HFFc6 (cell line): ENCODE data around the gene CPLANE1. TPM values are rescaled to one million over a fixed set of nuclear protein-coding genes. Genes with fewer than 3 reads are reported as not detected.

Experiments
- DNase-seq: peaks from one replicate; pipeline ENCODE4 v3.0.0-alpha.2; 2018
- H3K27ac Mint-ChIP-seq: 2 replicates; pipeline ENCODE4 v1.8.0; 2020; ENCODE audit warnings: mild to moderate bottlenecking, mixed read lengths
- H3K27me3 Mint-ChIP-seq: 2 replicates; pipeline ENCODE4 v1.8.0; 2021; ENCODE audit warnings: mild to moderate bottlenecking, moderate library complexity, mixed read lengths; ENCODE audit not compliant: insufficient read depth
- H3K36me3 Mint-ChIP-seq: 2 replicates; pipeline ENCODE4 v1.8.0; 2021; ENCODE audit warnings: low read depth, mixed read lengths
- H3K4me1 Mint-ChIP-seq: 2 replicates; pipeline ENCODE4 v1.8.0; 2020; ENCODE audit warnings: low read depth, mixed read lengths
- H3K4me3 Mint-ChIP-seq: 2 replicates; pipeline ENCODE4 v1.8.0; 2020; ENCODE audit warnings: mild to moderate bottlenecking, moderate library complexity, mixed read lengths
- H3K9me3 Mint-ChIP-seq: 2 replicates; pipeline ENCODE4 v1.8.0; 2020; ENCODE audit warnings: mild to moderate bottlenecking, mixed read lengths
- total RNA-seq, 6 experiments: library from RNA; stranded (reverse); fragmentation: NEBNext Ultra II Directional; extraction: Animal tissue kit (Norgen Biotek cat#: 25700); gene quantifications; 2 replicates in 1 of 6; 3 replicates in 5 of 6; pipeline ENCODE4 v1.2.3, GENCODE V29; 2021
- TF ChIP-seq, protein P1 (sequence below): fragments of 200-600 bp; sonication (generic); IDR thresholded peaks from 2 replicates; pipeline ENCODE4 v1.5.0; 2021; ENCODE audit warnings: antibody characterized with exemption, mild to moderate bottlenecking

CPLANE1 gene
- total RNA-seq, 6 experiments from 2014 or later: 10.3 to 12.7 (median 11.6) TPM

DNA sequence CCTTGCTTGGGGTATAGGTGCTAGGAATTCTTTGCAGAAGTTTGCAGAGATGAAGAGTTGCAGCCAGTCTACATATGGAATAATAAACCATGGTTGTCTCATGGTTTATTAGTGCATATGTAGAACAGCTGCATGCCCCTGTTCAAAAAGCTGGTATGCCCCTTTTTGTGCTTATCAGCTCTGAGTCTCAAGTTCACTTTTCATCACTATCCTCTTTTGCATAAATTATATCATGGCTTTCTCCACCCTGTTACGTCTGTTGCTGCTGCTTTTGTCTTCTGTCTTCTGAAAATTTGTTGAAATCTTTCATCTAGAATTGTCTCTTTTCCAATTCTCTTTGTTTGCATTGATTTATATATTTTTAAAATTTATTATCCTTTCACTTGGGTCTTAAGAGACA lies 172.0 kb downstream of the CPLANE1 start:
- Mint-ChIP-seq H3K9me3 (no peaks in the 10 kb centered on the region), H3K27ac (no peak overlapping the region), H3K4me1 (no peaks in the 10 kb centered on the region), H3K4me3 (no peak overlapping the region), H3K36me3 (peaks cover 14% of the 10 kb centered on the region), H3K27me3 (no peaks in the 10 kb centered on the region; the same call in none of the 2 replicates)
- TF ChIP-seq, protein P1, sequence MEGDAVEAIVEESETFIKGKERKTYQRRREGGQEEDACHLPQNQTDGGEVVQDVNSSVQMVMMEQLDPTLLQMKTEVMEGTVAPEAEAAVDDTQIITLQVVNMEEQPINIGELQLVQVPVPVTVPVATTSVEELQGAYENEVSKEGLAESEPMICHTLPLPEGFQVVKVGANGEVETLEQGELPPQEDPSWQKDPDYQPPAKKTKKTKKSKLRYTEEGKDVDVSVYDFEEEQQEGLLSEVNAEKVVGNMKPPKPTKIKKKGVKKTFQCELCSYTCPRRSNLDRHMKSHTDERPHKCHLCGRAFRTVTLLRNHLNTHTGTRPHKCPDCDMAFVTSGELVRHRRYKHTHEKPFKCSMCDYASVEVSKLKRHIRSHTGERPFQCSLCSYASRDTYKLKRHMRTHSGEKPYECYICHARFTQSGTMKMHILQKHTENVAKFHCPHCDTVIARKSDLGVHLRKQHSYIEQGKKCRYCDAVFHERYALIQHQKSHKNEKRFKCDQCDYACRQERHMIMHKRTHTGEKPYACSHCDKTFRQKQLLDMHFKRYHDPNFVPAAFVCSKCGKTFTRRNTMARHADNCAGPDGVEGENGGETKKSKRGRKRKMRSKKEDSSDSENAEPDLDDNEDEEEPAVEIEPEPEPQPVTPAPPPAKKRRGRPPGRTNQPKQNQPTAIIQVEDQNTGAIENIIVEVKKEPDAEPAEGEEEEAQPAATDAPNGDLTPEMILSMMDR: no peak
- no peak for DNase-seq

DNA sequence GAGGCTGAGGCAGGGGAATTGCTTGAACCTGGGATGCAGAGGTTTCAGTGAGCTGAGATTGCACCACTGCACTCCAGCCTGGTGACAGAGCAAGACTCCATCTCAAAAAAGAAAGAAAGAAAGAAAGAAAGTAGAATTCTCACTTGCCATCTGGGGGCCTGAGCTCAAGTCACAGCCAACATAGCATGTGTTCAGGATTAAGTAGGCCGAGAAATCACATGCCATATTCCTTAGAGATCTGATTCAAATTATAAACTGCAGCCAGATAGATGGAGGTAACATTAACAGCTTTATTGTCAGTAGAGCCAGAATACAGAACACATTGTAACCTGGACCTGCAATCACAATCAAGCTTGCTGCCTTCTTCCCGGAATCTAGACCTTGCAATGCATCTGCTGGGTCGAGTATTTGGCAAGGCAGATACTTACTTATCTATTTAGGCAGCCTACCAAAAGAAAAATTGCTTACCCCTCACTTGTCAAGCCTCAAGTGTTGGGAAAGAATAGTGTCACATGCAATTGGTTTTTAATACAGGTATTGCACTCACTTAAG lies 173.7 kb downstream of the CPLANE1 start:
- Mint-ChIP-seq H3K4me3 (no peak overlapping the region), H3K27ac (no peak overlapping the region), H3K36me3 (peaks cover 14% of the 10 kb centered on the region), H3K4me1 (no peaks in the 10 kb centered on the region), H3K9me3 (no peaks in the 10 kb centered on the region), H3K27me3 (no peaks in the 10 kb centered on the region; the same call in 1 of the 2 replicates)
- TF ChIP-seq, protein P1: no peak
- DNase-seq: no peak

DNA sequence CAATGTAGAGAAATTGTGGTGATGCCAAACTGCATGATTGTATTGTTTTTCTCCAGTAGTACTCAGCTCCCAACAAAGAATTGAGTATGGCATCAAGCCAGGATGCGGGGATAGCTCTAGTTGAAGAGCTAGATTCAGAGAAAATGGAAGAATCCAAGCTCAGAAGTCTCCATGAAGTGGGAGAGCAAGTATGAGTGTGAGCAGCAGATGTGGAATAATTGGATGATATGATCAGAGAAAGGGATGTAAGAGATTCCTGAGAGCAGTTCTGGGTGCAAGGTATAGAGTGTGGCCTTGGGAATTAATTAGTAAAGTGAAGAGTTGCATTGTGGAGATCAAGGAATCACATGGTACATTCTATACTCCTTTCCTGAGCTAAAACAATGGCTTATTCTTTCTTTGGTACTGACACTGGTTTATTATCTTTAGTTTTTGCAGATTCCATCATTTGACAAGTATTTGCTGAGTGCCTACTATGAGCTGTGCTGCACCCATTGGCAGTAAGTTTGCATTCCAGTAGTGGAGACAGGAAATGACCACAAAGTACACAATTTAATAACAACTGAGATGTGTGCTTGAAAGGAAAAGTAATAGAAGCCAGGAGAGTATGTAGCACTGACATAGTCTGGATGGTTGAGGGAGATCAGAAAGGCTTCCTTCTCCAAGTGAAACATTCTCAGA lies 177.1 kb downstream of the CPLANE1 start:
- Mint-ChIP-seq H3K9me3 (no peaks in the 10 kb centered on the region), H3K36me3 (no peaks in the 10 kb centered on the region), H3K4me3 (no peak overlapping the region), H3K4me1 (no peaks in the 10 kb centered on the region), H3K27me3 (no peaks in the 10 kb centered on the region; the same call in 1 of the 2 replicates), H3K27ac (no peak overlapping the region)
- TF ChIP-seq, protein P1: no peak
- peak; percentile 74 for DNase-seq

DNA sequence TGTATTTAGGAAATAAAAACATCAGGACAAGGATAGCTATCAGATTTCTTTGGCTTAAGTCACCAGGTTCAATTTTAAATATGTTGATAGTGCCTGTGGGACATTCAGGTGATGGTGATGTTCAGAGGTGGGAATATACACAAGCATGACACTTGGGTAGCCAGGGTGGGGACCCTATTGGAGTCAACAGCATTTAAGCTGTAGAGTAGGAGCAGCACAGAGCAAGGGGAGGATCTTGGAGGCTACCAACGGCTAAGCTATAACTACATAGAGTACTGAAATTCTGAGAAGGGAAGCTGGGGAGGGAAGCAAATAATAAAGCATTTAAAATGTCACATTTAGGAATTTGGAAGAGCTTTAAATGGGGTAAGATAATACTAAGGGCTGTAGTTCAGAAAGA lies 177.7 kb downstream of the CPLANE1 start:
- H3K4me1 Mint-ChIP-seq: no peaks in the 10 kb centered on the region
- no peaks in the 10 kb centered on the region for H3K36me3 Mint-ChIP-seq

DNA sequence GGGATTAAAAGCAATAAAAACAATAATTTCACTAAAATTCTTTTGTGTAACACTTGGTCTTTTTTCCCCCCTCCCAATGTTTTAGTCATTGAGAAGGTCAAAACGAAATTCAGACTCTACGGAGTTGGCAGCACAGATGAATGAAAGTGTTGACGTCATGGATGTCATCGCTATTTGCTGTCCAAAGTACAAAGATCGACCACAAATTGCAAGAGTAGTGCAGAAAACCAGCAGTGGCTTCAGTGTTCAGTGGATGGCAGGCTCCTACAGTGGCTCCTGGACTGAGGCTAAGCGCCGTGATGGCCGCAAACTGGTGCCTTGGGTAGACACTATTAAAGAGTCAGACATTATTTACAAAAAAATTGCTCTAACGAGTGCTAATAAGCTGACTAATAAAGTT lies 184.7 kb downstream of the CPLANE1 start:
- Mint-ChIP-seq H3K4me3 (no peak overlapping the region), H3K9me3 (no peaks in the 10 kb centered on the region), H3K27ac (no peak overlapping the region), H3K4me1 (no peaks in the 10 kb centered on the region), H3K27me3 (no peaks in the 10 kb centered on the region), H3K36me3 (peaks cover 13% of the 10 kb centered on the region)
- TF ChIP-seq, protein P1: no peak
- no peak for DNase-seq

More for the DNA sequence above, 177.7 kb downstream of the CPLANE1 start:
- no peaks in the 10 kb centered on the region for H3K9me3 Mint-ChIP-seq
- no peak overlapping the region for H3K27ac Mint-ChIP-seq
- H3K27me3 Mint-ChIP-seq: no peaks in the 10 kb centered on the region; the same call in 1 of the 2 replicates
- DNase-seq: no peak
- H3K4me3 Mint-ChIP-seq: no peak overlapping the region
- TF ChIP-seq, protein P1: no peak
